Fibroblast of peridontal ligament (primary cell): Measurements from ENCODE around the gene JAKMIP1.
"Not testable (repeated sequence)": the region's sequence is repeated elsewhere in the genome, so short reads cannot be mapped to it uniquely, and the experiment has no call there.

Experiments used
- DNase-seq: peaks from one replicate; pipeline ENCODE4 v3.0.0-alpha.2; 2010; ENCODE audit errors: extremely low read depth

Gene JAKMIP1

DNA sequence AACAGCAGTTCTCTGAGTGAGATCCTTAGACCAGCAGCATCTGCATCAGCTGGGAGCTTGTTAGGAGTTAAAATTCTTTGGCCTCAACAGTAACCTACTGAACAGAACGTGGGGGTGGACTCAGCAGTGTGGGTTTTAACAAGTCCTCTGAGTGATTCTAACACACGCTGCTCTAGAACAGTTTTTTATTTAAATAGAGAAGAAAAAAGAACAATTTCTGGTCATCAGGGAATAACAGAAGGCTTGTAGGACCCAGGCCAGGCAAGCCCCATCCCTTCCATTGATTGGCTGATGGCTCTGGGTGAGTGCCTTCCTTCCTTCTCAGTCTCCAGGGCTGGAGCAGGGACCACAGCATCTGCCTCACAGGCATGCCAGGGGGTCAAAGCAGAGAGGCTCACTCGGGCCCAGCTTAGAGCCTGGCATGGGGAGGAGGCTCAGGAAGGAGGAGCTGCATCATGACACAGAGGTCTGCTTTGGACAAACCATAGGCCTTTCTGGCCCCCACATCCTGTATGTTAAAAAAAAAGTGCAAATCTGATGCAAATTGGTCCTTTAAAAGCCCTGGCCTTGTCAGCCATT is 56.7 kb downstream of the JAKMIP1 start:
- DNase-seq: no peak

DNA sequence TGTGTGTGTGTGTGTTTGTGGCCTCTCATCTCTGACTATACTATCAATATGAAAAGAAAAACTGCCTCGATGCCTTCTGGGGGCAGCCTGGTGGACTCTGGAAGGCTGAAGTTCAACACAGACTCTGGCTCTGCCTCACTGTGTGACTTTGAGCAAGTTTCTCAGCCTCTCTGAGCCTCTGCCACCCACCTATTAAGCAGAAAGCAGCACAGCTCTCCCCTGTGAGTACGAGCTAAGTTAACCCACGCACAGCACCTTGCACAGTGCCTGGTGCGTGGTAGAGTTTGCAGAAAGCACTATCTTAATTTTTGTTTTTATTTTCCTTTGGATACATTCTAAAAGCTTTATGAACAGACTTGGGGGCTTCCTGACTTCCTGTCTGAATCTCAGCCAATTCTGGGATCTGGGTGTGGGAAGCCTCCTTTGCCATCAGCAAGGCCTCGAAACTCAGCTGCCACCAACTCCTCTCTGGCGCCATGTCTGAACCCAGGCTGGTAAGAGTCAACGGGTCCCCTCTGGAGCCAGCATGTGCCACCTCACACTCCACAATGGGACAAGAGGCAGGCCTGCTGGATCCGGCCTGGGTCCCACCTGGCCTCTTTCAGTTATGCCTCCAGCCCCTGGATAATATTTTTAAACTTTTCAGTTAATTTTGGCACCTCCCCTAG is 57.3 kb downstream of the JAKMIP1 start:
- DNase-seq: no peak

DNA sequence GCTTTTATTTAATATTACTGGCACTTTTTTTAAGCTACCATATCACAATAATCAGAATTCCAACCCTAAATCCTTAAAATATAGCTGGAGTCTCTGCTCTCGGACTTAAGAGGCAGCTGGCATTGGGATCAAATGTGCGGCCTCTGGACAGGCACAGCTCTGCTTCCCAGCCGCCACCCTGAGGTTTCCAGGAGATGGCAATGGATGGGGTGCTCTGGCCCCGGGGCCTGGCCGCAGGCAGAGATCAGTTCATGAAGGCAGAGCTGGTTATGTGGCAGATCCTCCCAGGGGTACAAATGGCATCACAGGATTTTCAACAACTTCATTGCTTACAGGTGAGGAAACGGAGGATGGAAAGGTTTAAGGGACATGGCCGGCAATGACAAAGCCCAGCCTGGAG is 57.8 kb downstream of the JAKMIP1 start:
- no peak for DNase-seq

DNA sequence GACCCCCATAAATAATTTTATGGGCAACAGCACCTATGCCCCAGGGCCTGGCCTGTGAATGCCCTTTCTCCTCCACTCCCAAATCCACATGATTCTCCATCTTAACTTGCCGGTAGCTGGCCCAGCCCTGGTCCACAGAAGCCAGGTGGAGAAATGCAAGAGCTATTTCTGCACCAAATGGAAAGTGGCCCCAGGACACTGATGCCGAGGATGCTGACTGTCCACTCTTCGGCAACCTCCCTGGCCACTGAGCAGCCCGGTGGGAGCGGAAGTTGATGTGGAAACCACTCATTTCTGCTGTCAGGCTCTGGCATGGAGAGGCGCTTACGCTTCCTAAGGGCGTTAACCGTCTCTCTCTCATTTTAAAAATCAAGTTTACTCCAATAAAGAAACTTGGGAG is 58.8 kb downstream of the JAKMIP1 start:
- DNase-seq: no peak

DNA sequence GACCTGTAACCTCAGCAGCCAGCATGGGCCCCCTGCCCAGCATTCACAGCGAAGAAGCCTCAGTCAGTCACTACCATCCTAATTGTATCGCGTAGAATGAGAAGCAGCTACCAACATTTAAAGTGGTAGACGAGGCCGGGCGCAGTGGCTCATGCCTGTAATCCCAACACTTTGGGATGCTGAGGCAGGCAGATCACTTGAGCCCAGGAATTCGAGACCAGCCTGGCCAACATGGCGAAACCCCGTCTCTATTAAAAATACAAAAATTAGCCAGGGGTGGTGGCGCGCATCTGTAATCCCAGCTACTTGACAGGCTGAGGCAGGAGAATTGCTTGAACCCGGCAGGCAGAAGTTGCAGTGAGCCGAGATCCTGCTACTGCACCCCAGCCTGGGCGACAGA is 59.3 kb downstream of the JAKMIP1 start:
- not testable (repeated sequence) for DNase-seq

DNA sequence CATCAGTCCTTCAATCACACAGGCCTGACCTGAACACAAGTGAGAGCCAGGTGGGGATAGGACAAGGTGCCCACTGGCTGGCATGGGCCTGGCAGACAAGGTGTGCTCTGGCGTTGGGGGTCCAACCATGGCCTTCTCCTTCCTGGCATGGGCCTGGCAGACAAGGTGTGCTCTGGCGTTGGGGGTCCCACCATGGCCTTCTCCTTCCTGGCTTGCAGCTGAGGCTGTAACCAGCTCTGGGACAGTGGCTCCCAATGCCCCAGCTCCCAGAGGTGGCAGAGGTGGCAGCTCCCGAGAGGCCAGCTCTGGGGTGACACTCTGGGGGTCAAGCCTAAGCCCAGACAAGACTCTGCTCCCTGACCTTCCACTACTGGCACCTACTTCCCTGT is 62.6 kb downstream of the JAKMIP1 start:
- no peak for DNase-seq

DNA sequence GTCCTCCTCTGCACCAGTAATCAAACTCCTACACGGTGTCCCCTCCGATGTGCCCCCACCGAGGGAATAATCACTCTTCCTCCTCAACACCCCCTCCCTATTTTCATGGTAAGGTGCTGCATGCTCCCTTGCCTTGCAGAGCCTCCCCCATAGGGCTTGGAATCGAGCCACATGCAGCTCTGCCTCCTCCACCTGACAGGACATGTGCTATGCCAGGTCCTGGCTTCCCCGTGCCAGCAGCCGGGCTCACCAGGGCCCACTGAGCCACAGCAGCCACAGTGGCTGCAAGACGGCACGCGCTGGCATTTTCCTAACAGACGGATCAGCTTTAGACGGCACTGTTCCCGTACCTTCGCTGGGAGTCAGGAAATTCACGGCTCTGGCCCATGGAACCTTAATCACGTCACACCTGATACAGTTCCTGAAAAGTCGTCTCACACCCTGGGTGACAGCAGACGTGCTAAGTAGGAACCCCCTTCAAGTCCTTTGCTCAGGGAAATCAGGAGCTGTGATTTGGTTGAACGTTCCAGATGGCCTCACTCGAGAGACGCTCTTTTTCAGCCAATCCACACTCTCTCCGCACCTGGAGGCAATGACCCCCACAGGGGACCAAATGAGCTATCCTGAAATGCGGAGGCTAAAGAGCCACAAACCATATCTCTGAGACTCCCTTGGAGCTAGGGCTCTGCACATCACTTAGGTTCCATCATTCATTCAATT is 63.2 kb downstream of the JAKMIP1 start:
- DNase-seq: no peak

DNA sequence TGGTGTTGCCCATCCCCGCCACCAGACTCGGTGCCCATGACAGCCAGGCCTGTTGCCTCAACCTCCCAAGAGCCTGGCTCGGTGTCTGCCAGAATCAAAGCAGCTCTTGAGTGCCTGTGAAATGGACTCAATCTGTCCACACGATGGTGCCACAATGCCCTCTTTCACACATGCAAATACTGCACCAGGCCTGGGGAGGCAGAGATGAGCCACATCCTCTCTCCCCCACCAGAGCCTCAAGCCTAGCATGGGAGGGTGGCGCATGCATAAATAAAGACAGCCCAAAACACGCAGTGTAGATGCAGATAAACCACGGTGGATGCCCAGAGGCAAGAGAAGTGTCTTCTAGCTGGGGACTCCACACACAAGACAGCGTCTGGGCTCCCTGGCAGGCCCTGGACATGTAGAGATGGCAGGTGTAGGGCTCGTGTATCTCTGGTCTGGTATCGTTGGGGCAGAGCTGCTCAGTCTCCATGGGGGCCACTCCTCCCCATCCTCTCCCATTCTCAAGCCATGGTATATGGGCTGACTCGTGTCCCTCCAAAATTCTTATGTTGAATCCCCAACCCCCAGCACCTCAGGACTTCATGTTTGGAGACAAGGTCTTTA is 65.6 kb downstream of the JAKMIP1 start:
- no peak for DNase-seq

DNA sequence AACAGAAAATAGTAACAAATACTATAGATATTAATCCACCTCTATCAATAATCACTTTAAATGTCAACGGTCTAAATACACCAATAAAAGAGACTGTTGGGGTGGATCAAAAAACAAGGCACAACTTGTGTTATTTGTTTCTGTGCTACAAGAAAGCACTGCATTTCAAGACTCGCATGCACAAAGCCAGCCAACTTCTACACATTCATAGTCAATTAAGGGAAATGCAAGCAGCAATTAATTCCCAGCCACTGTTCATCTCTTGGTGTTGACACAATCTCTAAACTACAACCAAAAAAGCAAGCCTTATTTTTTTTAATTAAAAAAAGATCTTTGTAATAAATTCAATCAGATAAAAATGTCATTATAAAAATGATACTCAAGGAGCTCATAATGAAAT is 67.6 kb downstream of the JAKMIP1 start:
- no peak for DNase-seq

DNA sequence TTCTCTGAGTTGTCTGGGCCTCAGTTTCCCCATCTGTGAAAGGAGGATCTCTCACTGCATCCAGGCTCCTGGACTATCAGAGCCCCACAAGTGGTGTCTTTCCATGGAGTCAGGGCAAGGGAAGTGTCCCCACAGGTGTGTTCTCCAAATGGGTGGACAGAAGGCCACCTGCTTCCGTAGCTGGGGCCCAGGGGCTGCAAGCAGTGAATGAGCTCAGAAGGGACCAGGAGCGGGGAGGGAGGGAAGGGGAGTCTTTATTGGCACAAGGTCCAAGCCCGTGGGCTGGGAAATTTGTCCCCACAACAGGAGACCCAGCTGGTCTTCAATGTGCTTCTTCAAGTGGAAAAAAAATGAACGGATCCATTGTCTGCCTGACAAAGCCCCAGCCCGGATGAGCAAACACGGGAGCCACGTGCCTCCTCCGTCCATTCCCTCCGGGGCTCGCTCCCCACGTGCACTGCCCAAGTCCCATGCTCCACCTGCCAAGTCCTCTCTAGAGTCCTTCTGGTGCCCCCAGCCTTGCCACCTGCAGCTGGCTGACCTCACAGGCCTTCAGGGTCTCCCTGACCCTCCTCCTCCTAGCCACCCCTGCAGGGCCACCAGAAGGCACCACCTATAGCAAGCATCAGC is 72.0 kb downstream of the JAKMIP1 start:
- DNase-seq: no peak

DNA sequence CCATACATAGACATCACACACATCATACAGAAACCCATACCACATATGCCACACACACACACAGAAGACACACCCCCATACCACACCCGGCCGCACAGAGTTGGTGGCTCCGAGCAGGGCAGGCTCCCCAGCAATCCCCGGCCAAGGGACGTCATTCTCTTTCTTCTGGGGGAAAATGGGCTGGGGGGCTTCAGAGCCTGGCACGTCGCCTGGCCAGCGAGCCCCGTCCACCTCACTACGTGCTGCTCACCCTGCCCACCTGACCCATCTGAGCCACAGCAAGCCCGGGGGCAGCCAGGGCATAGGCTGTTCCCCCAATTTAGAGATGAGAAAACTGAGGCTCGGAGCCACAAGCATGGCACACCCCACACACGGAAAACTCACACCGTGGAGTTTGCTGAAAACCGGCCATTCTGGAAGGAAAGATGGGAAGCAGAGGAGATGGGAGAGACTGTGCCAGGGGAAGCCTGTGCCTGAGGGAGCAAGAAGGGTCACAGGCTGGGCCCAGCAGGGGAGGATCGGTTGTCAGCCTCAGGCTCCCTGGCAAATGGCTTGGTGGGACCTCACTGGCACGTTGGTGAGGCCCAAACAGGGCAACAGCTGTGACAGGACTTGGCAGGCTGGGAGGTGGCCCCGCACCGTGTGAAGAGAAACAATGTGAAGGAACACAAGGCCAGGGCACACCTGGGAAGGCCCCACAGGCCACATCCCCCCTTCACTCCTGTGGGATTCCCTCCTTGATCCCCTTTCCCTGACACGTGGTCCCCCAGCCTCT is 73.2 kb downstream of the JAKMIP1 start:
- no peak for DNase-seq

DNA sequence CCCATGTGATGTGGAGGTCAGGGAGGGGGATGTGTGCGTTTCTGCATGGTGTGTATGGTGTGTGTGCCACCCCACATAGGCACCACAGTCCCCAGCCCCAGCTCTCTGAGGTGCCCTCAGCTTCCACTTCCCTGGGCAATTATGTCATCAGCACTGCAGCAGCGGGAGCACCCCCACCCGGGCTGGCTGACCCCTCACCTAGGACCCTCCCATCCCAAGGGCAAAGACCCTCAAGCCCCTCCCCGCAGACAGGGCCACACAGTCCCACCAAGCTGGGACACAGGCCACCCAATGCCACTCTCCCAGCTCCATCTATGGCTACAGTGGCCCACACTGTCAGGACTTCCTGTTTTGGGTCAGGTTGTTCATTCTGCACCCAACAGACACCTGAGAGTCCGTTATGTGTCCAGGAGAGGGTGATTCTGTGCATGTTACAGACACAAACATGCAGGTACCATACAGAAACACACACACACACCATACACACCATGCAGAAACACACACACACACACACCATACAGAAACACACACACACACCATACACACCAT is 75.2 kb downstream of the JAKMIP1 start:
- DNase-seq: no peak

DNA sequence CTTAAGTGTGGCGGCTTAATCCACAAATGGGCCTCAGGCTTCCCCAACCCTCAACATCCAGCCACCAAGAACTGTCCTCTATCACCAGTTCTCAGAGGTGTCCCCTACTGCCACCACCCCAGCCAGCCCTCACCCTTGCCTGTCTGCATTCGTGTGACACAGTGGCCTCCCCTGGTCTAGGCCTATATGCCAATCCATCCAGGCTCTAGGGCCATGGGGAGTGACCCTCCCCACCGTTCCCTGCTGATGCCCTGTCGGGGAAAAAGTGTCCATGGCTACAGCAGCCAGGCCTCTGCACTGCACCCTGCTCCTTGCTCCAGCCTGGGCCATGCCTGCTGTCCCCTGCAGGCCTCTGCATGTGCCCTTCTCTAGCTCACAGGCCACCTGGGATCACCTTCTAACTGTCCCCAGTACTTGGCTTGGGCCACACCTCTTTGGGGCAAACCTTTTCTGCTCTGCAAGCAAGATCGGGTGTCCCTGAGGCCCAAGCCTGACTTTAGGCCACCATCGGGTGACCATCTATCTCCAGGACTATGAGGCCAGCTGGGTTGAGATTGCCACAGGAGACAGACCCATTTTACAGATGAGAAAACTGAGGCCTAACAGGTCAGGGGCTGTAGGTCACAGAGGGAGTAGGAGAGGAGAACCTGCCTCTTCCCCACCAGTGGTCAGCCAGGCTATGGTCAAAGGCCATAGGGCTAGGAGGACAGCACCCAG is 75.8 kb downstream of the JAKMIP1 start:
- DNase-seq: no peak

DNA sequence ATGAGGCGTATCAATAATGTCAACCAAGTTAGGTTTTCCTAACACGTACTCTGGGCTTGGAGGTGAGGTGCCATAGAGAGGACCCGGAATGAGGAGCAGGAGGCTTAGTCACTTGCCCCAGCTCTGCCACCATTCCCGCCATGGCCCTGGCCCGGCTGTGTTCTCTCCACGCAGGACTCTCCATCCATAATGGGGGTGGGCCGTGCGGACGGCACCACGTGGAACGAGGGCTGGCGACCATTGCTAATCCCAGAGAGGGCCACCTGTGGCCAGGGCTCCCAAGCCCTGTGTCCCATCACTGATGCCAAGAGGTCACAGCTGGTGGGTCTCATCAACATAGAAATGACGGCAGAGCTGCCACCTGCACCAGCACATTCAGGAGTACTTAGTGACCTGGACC is 76.4 kb downstream of the JAKMIP1 start:
- no peak for DNase-seq

DNA sequence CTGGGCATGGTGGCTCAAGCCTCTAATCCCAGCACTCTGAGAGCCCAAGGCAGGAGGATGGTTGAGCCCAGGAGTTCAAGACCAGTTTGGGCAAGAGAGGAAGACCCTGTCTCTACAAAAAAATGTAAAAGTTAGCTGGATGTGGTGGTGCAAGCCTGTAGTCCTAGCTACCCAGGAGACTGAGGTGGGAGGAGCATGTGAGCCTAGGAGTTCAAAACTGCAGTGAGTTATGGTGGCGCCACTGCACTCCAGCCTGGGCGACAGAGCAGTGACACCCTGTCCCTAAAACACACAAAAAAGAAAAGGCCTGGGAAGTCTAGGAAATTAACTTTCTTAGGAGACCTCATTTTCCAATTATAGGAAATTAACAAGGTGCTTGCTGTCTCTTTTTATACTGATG is 76.8 kb downstream of the JAKMIP1 start:
- no peak for DNase-seq

DNA sequence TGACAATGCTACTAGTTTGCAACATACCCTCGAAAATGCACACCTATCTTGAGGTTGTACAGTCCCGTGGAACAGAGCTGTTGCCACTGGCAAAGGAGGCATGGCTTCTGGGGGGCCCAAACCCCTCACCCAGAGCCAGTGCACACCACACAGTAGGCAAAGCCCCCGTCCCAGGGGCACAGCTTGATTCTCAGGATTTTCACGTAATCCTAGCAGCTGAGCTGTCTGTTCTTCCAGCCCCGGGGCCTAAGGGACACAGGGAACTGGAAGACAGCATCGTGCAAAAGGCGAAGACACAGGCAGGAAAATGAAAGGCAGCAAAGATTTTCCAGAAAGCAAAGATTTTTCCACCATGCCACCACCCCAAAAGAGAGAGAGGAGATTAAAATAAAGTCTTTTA is 77.2 kb downstream of the JAKMIP1 start:
- DNase-seq: no peak

DNA sequence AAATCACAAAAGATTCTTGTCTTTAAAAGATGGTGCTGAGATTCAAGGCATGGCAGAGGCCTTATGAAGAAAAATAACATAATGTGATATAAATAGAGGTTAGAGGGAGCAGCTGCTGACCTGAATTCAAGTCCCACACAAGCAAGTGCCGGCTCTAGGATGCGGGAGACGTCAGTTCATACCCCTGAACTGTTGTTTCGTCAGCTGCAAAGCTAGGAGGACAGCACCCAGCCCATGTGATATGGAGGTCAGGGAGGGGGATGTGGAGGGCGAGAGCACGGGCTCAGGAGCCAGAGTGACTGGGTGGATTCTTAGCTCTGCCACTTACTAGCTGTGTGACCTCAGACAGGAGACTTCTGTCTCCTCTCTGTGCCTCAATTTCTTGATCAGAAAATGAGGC is 77.9 kb downstream of the JAKMIP1 start:
- no peak for DNase-seq

DNA sequence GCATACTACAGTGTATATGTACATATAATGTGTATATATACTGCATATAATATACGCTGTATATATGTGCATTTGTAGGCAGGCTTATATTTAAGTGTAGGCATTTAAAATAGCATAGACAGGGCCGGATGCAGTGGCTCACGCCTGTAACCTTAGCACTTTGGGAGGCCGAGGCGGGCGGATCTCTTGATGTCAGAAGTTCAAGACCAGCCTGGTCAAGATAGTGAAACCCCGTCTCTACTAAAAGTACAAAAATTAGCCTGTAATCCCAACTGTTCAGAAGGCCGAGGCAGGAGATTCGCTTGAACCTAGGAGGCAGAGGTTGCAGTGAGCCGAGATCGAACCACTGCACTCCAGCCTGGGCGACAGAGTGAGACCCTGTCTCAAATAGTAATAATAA is 78.4 kb downstream of the JAKMIP1 start:
- no peak for DNase-seq

DNA sequence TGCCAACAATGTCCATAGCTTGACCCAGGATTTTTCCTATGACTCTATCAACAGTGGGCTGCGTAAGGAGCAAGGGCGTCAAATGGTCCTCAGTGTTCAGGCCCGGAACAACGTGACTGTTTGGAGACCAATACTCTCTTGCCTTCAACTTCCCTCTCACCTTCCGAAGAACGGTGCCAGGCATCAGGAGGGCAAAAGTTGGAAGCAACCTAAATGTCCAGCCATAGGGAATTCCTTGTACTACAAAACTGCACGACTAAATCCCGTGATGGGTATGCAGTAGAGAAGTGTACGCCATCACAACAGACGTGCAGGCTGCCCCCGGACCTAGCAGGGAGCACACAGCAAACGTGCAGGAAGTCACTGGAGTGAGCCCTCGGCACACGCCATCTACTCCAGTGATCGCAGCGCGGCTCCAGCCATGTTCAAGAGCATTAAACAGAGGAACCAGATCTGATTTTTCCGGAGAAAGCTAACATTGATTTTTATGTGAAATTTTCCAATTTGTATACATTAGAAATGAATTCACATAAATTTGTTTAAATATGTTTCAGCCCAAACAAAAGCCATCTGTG is 79.0 kb downstream of the JAKMIP1 start:
- no peak for DNase-seq

DNA sequence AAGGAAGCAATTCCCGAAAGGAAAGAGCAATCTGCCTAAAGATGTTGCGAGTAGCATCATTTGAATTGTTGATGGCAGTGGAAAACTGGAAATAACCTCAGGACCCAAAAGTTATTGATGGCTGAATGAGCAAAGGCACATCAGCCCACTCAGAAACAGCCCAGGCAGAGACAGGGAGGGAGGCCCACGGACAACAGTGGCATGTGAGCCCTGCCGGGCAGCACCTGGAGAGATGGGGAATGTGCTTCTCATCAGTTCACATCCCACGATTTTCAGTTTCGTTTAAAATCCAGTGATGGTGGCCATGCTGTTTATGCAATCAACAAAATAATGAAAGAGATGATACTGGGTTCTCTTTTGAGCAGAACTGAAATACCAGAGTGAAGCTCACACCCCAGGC is 80.0 kb downstream of the JAKMIP1 start:
- no peak for DNase-seq
